Activated CD8-positive, alpha-beta T cell treated with anti-CD3 and anti-CD28 coated beads, Interleukin-2, amount 10 ng/mL, durations not matched to agents 7 days and 5 days (primary cell): ENCODE measurements around the gene ZSWIM1. TPM values are rescaled to one million over a fixed set of nuclear protein-coding genes. Genes with fewer than 3 reads are reported as not detected.

Experiments
- ATAC-seq: fragments of 150-1000 bp; cut with Tn5 transposase; one replicate; pipeline ENCODE4 v1.10.0; 2021; ENCODE audit warnings: moderate library complexity
- CTCF ChIA-PET: fragments of 350-600 bp; sonication (Branson Sonifier 250); formaldehyde crosslinking; loops from one replicate; lab custom pipeline; 2021; ENCODE audit warnings: antibody characterized with exemption; lab: Charles Lee
- POLR2A ChIA-PET: fragments of 350-600 bp; sonication (Branson Sonifier 250); formaldehyde crosslinking; loops from one replicate; lab custom pipeline; 2021; ENCODE audit warnings: antibody characterized with exemption; lab: Charles Lee
- DNase-seq: peaks from one replicate; pipeline ENCODE4 v3.0.0-alpha.2; 2020
- H3K27ac Mint-ChIP-seq: one replicate; pipeline ENCODE4 v1.8.0; 2021; ENCODE audit warnings: mild to moderate bottlenecking, mixed read lengths
- H3K27me3 Mint-ChIP-seq: one replicate; pipeline ENCODE4 v1.8.0; 2021; ENCODE audit warnings: low read depth, mixed read lengths
- H3K36me3 Mint-ChIP-seq: one replicate; pipeline ENCODE4 v1.8.0; 2021; ENCODE audit warnings: low read depth, mixed read lengths
- H3K4me1 Mint-ChIP-seq: one replicate; pipeline ENCODE4 v1.8.0; 2021; ENCODE audit warnings: low read depth, mixed read lengths
- H3K4me3 Mint-ChIP-seq: one replicate; pipeline ENCODE4 v1.8.0; 2021; ENCODE audit warnings: mild to moderate bottlenecking, mixed read lengths
- H3K9me3 Mint-ChIP-seq: one replicate; pipeline ENCODE4 v1.8.0; 2022; ENCODE audit warnings: mixed read lengths; ENCODE audit not compliant: insufficient read depth
- total RNA-seq, 2 experiments: library from RNA; stranded (reverse); gene quantifications; one replicate each; pipeline ENCODE4 v1.2.3, GENCODE V29; 2021

ZSWIM1 gene
- total RNA-seq, 2 experiments from 2014 or later = 7.0 TPM

DNA sequence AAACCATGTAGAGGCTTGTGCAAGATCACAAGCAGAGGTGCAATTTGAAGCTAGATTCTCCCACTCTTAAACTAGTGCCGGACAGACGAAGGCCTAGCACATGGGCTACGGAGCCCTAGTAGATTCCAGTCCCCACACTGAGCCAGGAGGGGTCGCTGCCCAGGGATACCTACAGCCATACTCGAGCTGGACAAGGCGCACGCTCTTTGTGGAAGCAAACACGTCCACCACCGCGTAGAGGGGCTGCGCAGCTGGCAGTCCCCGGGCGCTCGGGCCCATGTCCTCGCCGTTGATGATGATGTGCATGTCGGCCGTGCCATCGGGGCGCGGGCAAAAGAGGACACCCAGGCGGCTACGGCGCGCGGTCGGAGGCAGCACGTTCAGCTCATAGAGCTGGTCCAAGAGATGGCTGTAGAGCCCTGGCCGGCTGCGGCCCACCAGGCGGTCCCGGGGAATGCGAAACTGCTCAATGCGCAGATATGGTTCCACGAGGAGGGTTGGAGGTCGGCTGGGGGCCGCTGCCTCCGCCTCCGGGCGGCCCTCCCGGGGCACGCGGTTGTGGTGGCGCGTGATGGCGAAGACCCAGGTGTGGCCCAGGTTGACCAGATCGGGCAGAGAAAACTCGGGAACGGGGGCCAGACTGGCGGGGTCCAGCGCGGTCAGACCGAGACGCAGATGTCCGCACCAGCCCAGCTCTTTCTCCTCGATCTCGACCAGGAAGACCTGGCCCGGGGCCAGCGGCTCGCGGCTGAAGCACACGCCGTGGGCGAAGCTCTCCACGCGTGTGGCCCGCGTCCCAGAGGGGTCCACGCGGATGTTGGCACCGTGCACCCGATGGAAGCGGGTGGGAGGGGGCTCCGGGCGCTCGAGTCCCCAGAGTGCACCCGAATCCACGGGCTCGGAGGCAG is 9.3 kb downstream of the ZSWIM1 start:
- Mint-ChIP-seq H3K4me1 (peaks cover 48% of the 10 kb centered on the region), H3K27me3 (no peaks in the 10 kb centered on the region), H3K36me3 (peaks cover 4% of the 10 kb centered on the region), H3K9me3 (no peaks in the 10 kb centered on the region), H3K4me3 (peak overlapping the region; percentile 87), H3K27ac (peak overlapping the region; percentile 61)
- POLR2A ChIA-PET = interaction anchor here (0.5 to 4.6 kb wide), 11 partner anchors 9 to 98 kb away, joined by 3 to 39 read pairs (median 3); partner anchors contain the start of genes DNTTIP1, PCIF1, WFDC3 and ZNF335
- CTCF ChIA-PET = interaction anchor here (0.6 to 3.3 kb wide), 14 partner anchors 9 to 123 kb away, joined by 3 to 22 read pairs (median 4); partner anchors contain the start of genes ACOT8 and ZSWIM1
- DNase-seq = peak; percentile 58
- ATAC-seq = peak; percentile 36

- Mint-ChIP-seq H3K36me3 (peaks cover 4% of the 10 kb centered on the region), H3K9me3 (no peaks in the 10 kb centered on the region), H3K4me3 (peak within 1 kb of the TSS; percentile 87), H3K27ac (peak within 1 kb of the TSS; percentile 82), H3K27me3 (no peaks in the 10 kb centered on the region), H3K4me1 (peaks cover 43% of the 10 kb centered on the region)
- POLR2A ChIA-PET = interaction anchor here (0.5 to 4.6 kb wide), 16 partner anchors 10 to 471 kb away, joined by 3 to 39 read pairs (median 3); partner anchors contain the start of genes DNTTIP1, PCIF1, WFDC3 and ZNF335
- ATAC-seq = peak; percentile 87
- CTCF ChIA-PET = interaction anchor here (0.8 to 3.3 kb wide), 9 partner anchors 10 to 122 kb away, joined by 3 to 22 read pairs (median 4); partner anchors contain the start of genes ACOT8 and ZSWIM1
- peak; percentile 91 for DNase-seq
These were observed 10.3 kb downstream of the ZSWIM1 start, which contains the start of the genes CTSA and NEURL2 for GRCh38 chr20:45890985-45891983. TSS of gene CTSA (plus strand) at chr20:45891335. CDS start at chr20:45891569, 234 bp downstream. TSS of gene NEURL2 (minus strand) at chr20:45891208. CDS start at chr20:45890991, 217 bp downstream.

DNA sequence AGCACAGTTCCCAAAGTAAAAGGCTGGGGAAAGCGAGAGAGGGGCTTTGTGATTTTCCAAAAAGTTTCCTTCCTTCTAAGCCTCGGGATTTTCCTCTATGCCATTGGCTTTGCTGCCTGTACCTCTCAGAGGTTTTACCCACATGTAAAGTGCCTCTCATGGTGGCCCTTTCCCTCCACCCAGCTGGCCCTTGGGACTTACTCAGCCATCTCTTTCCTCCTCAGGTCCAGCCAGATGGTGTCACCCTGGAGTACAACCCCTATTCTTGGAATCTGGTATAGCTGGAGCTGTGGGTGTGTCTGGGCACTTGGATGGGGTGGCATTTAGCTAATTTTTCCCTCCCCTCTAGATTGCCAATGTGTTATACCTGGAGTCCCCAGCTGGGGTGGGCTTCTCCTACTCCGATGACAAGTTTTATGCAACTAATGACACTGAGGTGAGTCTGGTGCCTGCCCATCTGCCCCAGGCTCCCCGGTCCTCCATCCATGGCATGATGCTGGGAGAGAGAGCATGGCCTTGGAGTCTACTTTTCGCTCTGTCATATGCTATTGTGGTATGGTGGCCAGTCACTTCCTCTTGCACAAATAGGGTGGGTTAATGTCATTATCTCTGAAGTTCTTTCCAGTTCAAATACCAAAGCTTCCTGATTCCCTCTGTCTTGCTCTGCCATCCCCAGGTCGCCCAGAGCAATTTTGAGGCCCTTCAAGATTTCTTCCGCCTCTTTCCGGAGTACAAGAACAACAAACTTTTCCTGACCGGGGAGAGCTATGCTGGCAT is 11.2 kb downstream of the ZSWIM1 start:
- Mint-ChIP-seq H3K27me3 (no peaks in the 10 kb centered on the region), H3K27ac (peak overlapping the region; percentile 82), H3K4me3 (peak overlapping the region; percentile 87), H3K9me3 (no peaks in the 10 kb centered on the region), H3K36me3 (peaks cover 2% of the 10 kb centered on the region), H3K4me1 (peaks cover 41% of the 10 kb centered on the region)
- ATAC-seq (no peak), DNase-seq (no peak)
- ChIA-PET POLR2A (interaction anchor here (0.6 to 4.6 kb wide), 9 partner anchors 9 to 472 kb away, joined by 3 to 39 read pairs (median 4); partner anchors contain the start of genes DNTTIP1, PCIF1, WFDC3 and ZSWIM1), CTCF (interaction anchor here (1.4 to 2.0 kb wide), 2 partner anchors 68 to 78 kb away, joined by 7 to 10 read pairs; no protein-coding TSS in a partner anchor)

DNA sequence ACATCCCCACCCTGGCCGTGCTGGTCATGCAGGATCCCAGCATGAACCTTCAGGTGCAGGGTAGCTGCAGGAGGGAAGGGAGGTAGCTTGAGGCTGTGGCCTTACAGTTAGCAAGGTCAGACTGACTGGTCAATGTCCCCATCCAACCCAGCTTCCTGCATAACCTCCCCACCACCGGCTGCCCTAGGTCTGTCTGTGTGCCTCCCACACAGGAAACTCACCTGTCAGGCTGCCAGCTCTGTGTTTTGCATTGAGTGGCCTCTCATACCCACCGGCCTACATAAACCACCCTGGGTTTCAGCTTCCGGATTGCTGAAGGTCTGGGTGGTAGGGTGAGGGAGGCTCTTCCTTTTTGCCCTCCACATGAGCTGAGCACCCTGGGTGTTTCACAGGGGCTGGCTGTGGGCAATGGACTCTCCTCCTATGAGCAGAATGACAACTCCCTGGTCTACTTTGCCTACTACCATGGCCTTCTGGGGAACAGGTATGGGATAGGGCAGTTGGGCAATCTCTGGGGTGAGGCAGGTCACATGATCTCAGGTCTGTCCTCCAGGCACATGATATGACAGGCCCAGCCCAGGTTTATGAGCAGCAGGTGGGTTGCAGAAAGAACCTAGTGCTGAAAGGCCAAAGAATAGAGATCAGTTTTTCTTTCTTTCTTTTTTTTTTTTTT is 11.9 kb downstream of the ZSWIM1 start:
- POLR2A ChIA-PET = interaction anchor here (0.8 to 4.6 kb wide), 6 partner anchors 12 to 101 kb away, joined by 3 to 39 read pairs (median 5); partner anchors contain the start of genes DNTTIP1, PCIF1, WFDC3 and ZSWIM1
- CTCF ChIA-PET = interaction anchor here (1.4 to 2.0 kb wide), 2 partner anchors 69 to 77 kb away, joined by 7 to 10 read pairs; no protein-coding TSS in a partner anchor
- DNase-seq = no peak
- Mint-ChIP-seq H3K4me3 (peak overlapping the region; percentile 87), H3K4me1 (peaks cover 41% of the 10 kb centered on the region), H3K36me3 (peaks cover 5% of the 10 kb centered on the region), H3K27me3 (no peaks in the 10 kb centered on the region), H3K27ac (peak overlapping the region; percentile 82), H3K9me3 (no peaks in the 10 kb centered on the region)
- no peak for ATAC-seq

DNA sequence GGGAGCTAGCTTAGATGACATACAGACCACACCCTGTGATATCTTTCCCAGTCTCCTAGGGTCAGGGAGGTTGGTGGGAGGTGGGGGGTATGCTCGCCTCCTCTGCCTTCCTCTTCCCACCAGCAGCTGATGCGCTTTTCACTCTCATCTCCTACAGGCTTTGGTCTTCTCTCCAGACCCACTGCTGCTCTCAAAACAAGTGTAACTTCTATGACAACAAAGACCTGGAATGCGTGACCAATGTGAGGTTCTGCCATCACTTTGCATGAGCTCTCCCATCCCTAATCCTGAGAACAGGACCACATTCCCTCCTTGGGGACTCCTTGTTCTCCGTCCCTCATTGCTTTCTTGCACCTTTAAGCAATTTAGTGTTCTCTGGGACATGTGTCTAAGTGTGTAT is 12.8 kb downstream of the ZSWIM1 start:
- ChIA-PET POLR2A (interaction anchor here (0.6 to 2.4 kb wide), 2 partner anchors 9 to 55 kb away, joined by 4 to 6 read pairs; no protein-coding TSS in a partner anchor), CTCF (no interaction called here)
- Mint-ChIP-seq H3K4me1 (peaks cover 41% of the 10 kb centered on the region), H3K27me3 (no peaks in the 10 kb centered on the region), H3K4me3 (no peak overlapping the region), H3K27ac (no peak overlapping the region), H3K9me3 (no peaks in the 10 kb centered on the region), H3K36me3 (peaks cover 6% of the 10 kb centered on the region)
- DNase-seq (no peak), ATAC-seq (no peak)

- ChIA-PET POLR2A (no interaction called here), CTCF (no interaction called here)
- no peak for ATAC-seq
These were observed 13.8 kb downstream of the ZSWIM1 start for GRCh38 chr20:45894797-45895196.

DNA sequence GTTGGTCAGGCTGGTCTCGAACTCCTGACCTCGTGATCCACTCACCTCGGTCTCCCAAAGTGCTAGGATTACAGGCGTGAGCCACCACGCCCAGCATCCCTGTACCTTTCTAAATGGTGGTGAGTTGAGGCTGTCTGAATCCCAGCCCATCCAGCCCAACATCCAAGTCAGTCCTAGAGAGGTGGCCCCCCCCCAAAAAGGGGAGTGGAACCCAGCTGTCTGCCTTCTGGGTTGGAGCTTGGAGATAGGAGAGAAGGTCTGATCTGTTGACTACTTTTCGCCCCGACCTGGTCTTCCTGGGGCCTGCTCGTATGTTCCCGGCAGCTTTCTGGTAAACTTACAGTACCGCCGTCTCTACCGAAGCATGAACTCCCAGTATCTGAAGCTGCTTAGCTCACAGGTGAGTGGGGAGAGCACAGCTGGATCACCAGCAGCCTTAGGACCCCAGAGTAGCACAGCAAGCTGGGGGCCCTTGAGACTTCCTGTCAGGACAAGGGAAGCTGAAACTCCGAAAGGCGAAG is 15.7 kb downstream of the ZSWIM1 start:
- H3K4me3 Mint-ChIP-seq = no peak overlapping the region

More at GRCh38 chr20:45894797-45895196, 13.8 kb downstream of the ZSWIM1 start:
- no peak overlapping the region for H3K4me3 Mint-ChIP-seq
- no peaks in the 10 kb centered on the region for H3K9me3 Mint-ChIP-seq
- H3K4me1 Mint-ChIP-seq = peaks cover 37% of the 10 kb centered on the region
- no peak overlapping the region for H3K27ac Mint-ChIP-seq
- no peak for DNase-seq
- no peaks in the 10 kb centered on the region for H3K27me3 Mint-ChIP-seq
- H3K36me3 Mint-ChIP-seq = peaks cover 6% of the 10 kb centered on the region

DNA sequence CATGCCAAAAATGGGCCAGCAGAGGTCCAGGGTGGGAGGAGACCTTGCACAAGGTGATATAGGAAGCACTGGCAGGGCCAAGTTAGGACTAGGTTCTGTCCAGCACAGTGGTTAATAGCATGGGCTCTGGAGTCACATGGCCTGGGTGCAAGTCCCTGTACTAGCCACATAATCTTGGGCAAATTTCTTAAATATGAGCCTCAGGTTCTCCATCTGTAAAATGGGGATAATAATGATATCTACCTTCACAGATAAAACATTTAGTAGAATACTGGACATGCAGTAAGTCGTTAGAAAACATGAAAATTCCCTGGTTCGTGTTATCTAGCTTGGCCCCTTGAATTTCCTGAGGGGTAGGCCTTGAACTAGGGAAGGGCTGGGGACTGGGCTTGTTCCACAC is 16.3 kb downstream of the ZSWIM1 start:
- ChIA-PET POLR2A (interaction anchor here (1.3 to 1.7 kb wide), 2 partner anchors 11 to 38 kb away, joined by 3 to 6 read pairs; no protein-coding TSS in a partner anchor), CTCF (interaction anchor here (1.1 kb wide), 1 partner anchor 98 kb away, joined by 3 read pairs; no protein-coding TSS in a partner anchor)
- no peak overlapping the region for H3K4me3 Mint-ChIP-seq
- DNase-seq (no peak), ATAC-seq (no peak)
- H3K9me3 Mint-ChIP-seq = no peaks in the 10 kb centered on the region
- H3K36me3 Mint-ChIP-seq = peaks cover 6% of the 10 kb centered on the region
- no peak overlapping the region for H3K27ac Mint-ChIP-seq
- H3K4me1 Mint-ChIP-seq = peaks cover 23% of the 10 kb centered on the region
- no peaks in the 10 kb centered on the region for H3K27me3 Mint-ChIP-seq

More for the DNA sequence above, 15.7 kb downstream of the ZSWIM1 start:
- DNase-seq = no peak
- ChIA-PET CTCF (interaction anchor here (1.1 kb wide), 1 partner anchor 97 kb away, joined by 3 read pairs; no protein-coding TSS in a partner anchor), POLR2A (interaction anchor here (1.3 to 1.7 kb wide), 2 partner anchors 11 to 38 kb away, joined by 3 to 6 read pairs; no protein-coding TSS in a partner anchor)
- peaks cover 6% of the 10 kb centered on the region for H3K36me3 Mint-ChIP-seq
- H3K27ac Mint-ChIP-seq = no peak overlapping the region
- H3K9me3 Mint-ChIP-seq = no peaks in the 10 kb centered on the region
- H3K4me1 Mint-ChIP-seq = peaks cover 28% of the 10 kb centered on the region
- no peaks in the 10 kb centered on the region for H3K27me3 Mint-ChIP-seq
- ATAC-seq = no peak

GRCh38 chr20:45897692-45898091 is 16.7 kb downstream of the ZSWIM1 start:
- Mint-ChIP-seq H3K27me3 (no peaks in the 10 kb centered on the region), H3K36me3 (peaks cover 6% of the 10 kb centered on the region), H3K4me1 (peaks cover 19% of the 10 kb centered on the region), H3K9me3 (no peaks in the 10 kb centered on the region), H3K4me3 (no peak overlapping the region), H3K27ac (no peak overlapping the region)
- DNase-seq = no peak
- POLR2A ChIA-PET = interaction anchor here (1.7 kb wide), 1 partner anchor 10 kb away, joined by 6 read pairs; no protein-coding TSS in a partner anchor
- no peak for ATAC-seq
- CTCF ChIA-PET = interaction anchor here (1.1 kb wide), 1 partner anchor 98 kb away, joined by 3 read pairs; no protein-coding TSS in a partner anchor
